Activated T-helper 17 cell treated with anti-CD3 and anti-CD28 coated beads, Interleukin-2, amount 50 U/mL, for 72 hours (primary cell): ENCODE measurements around the gene MCM8. TPM values are rescaled to one million over a fixed set of nuclear protein-coding genes. Genes with fewer than 3 reads are reported as not detected.

Experiments used
- ATAC-seq: fragments of 150-1000 bp; cut with Tn5 transposase; replicated peaks from 2 replicates; pipeline ENCODE4 v1.10.0; 2021; ENCODE audit warnings: mild to moderate bottlenecking, moderate library complexity
- H3K27ac Mint-ChIP-seq: one replicate; pipeline ENCODE4 v1.8.0; 2022; ENCODE audit warnings: mixed read lengths
- H3K27me3 Mint-ChIP-seq: one replicate; pipeline ENCODE4 v1.8.0; 2022; ENCODE audit warnings: mixed read lengths
- H3K36me3 Mint-ChIP-seq: one replicate; pipeline ENCODE4 v1.8.0; 2022; ENCODE audit warnings: low read depth, mild to moderate bottlenecking, mixed read lengths
- H3K4me1 Mint-ChIP-seq: one replicate; pipeline ENCODE4 v1.8.0; 2022; ENCODE audit warnings: mixed read lengths
- H3K4me3 Mint-ChIP-seq: one replicate; pipeline ENCODE4 v1.8.0; 2022; ENCODE audit warnings: mild to moderate bottlenecking, mixed read lengths
- H3K9me3 Mint-ChIP-seq: one replicate; pipeline ENCODE4 v1.8.0; 2022; ENCODE audit warnings: mixed read lengths
- total RNA-seq, 2 donors: library from RNA; stranded (reverse); gene quantifications; one replicate each; pipeline ENCODE4 v1.2.3, GENCODE V29; 2022

The MCM8 gene
- total RNA-seq, 2 donors from 2014 or later = 35.3 to 41.6 TPM

GRCh38 chr20:6034134-6034969, 83.9 kb downstream of the MCM8 start:
- no peaks in the 10 kb centered on the region for H3K9me3 Mint-ChIP-seq
- no peak for ATAC-seq
- H3K36me3 Mint-ChIP-seq = peaks cover 89% of the 10 kb centered on the region
- peaks cover 10% of the 10 kb centered on the region for H3K4me1 Mint-ChIP-seq
- H3K27ac Mint-ChIP-seq = no peak overlapping the region
- H3K4me3 Mint-ChIP-seq = no peak overlapping the region
- no peaks in the 10 kb centered on the region for H3K27me3 Mint-ChIP-seq

- Mint-ChIP-seq H3K4me1 (peaks cover 8% of the 10 kb centered on the region), H3K27me3 (no peaks in the 10 kb centered on the region), H3K4me3 (no peak overlapping the region), H3K27ac (no peak overlapping the region), H3K36me3 (peaks cover 97% of the 10 kb centered on the region), H3K9me3 (no peaks in the 10 kb centered on the region)
- ATAC-seq = no peak
These were observed 85.8 kb downstream of the MCM8 start for GRCh38 chr20:6036213-6036612.

- no peak for ATAC-seq
- no peak overlapping the region for H3K4me3 Mint-ChIP-seq
- H3K27me3 Mint-ChIP-seq = no peaks in the 10 kb centered on the region
- H3K9me3 Mint-ChIP-seq = no peaks in the 10 kb centered on the region
- peaks cover 92% of the 10 kb centered on the region for H3K36me3 Mint-ChIP-seq
- H3K4me1 Mint-ChIP-seq = peaks cover 8% of the 10 kb centered on the region
- no peak overlapping the region for H3K27ac Mint-ChIP-seq
These were observed 86.6 kb downstream of the MCM8 start for GRCh38 chr20:6037082-6037481.

- H3K36me3 Mint-ChIP-seq = peaks cover 85% of the 10 kb centered on the region
- H3K4me3 Mint-ChIP-seq = no peak overlapping the region
- peaks cover 8% of the 10 kb centered on the region for H3K4me1 Mint-ChIP-seq
- no peak for ATAC-seq
- no peak overlapping the region for H3K27ac Mint-ChIP-seq
- no peaks in the 10 kb centered on the region for H3K27me3 Mint-ChIP-seq
- no peaks in the 10 kb centered on the region for H3K9me3 Mint-ChIP-seq
These were observed 87.8 kb downstream of the MCM8 start for GRCh38 chr20:6038256-6038655.

- Mint-ChIP-seq H3K27me3 (no peaks in the 10 kb centered on the region), H3K36me3 (peaks cover 70% of the 10 kb centered on the region), H3K27ac (no peak overlapping the region), H3K4me3 (no peak overlapping the region), H3K9me3 (no peaks in the 10 kb centered on the region), H3K4me1 (peaks cover 4% of the 10 kb centered on the region)
- no peak for ATAC-seq
These were observed 89.3 kb downstream of the MCM8 start for GRCh38 chr20:6039766-6040165.

- Mint-ChIP-seq H3K27me3 (no peaks in the 10 kb centered on the region), H3K27ac (no peak overlapping the region), H3K4me3 (no peak overlapping the region), H3K4me1 (peaks cover 4% of the 10 kb centered on the region), H3K9me3 (no peaks in the 10 kb centered on the region), H3K36me3 (peaks cover 62% of the 10 kb centered on the region)
- ATAC-seq = no peak
These were observed 90.1 kb downstream of the MCM8 start for GRCh38 chr20:6040540-6040939.

GRCh38 chr20:6040958-6041807, 90.7 kb downstream of the MCM8 start:
- H3K4me3 Mint-ChIP-seq = no peak overlapping the region
- H3K9me3 Mint-ChIP-seq = no peaks in the 10 kb centered on the region
- no peak overlapping the region for H3K27ac Mint-ChIP-seq
- H3K4me1 Mint-ChIP-seq = peaks cover 4% of the 10 kb centered on the region
- peaks cover 56% of the 10 kb centered on the region for H3K36me3 Mint-ChIP-seq
- no peaks in the 10 kb centered on the region for H3K27me3 Mint-ChIP-seq
- ATAC-seq = no peak

- no peak for ATAC-seq
- peaks cover 50% of the 10 kb centered on the region for H3K36me3 Mint-ChIP-seq
- H3K9me3 Mint-ChIP-seq = no peaks in the 10 kb centered on the region
- peaks cover 4% of the 10 kb centered on the region for H3K4me1 Mint-ChIP-seq
- no peak overlapping the region for H3K4me3 Mint-ChIP-seq
- no peaks in the 10 kb centered on the region for H3K27me3 Mint-ChIP-seq
- H3K27ac Mint-ChIP-seq = no peak overlapping the region
These were observed 91.4 kb downstream of the MCM8 start for GRCh38 chr20:6041808-6042265.

- ATAC-seq = no peak
- no peaks in the 10 kb centered on the region for H3K27me3 Mint-ChIP-seq
- H3K4me3 Mint-ChIP-seq = no peak overlapping the region
- peaks cover 27% of the 10 kb centered on the region for H3K36me3 Mint-ChIP-seq
- no peak overlapping the region for H3K27ac Mint-ChIP-seq
- H3K9me3 Mint-ChIP-seq = no peaks in the 10 kb centered on the region
- peaks cover 4% of the 10 kb centered on the region for H3K4me1 Mint-ChIP-seq
These were observed 93.7 kb downstream of the MCM8 start for GRCh38 chr20:6044115-6044514.

- H3K4me1 Mint-ChIP-seq = peaks cover 2% of the 10 kb centered on the region
- no peak overlapping the region for H3K27ac Mint-ChIP-seq
- no peak for ATAC-seq
- H3K27me3 Mint-ChIP-seq = peaks cover 4% of the 10 kb centered on the region
- no peak overlapping the region for H3K4me3 Mint-ChIP-seq
- H3K9me3 Mint-ChIP-seq = no peaks in the 10 kb centered on the region
- H3K36me3 Mint-ChIP-seq = peaks cover 13% of the 10 kb centered on the region
These were observed 95.1 kb downstream of the MCM8 start for GRCh38 chr20:6045566-6045965.

- ATAC-seq = no peak
These were observed 96.0 kb downstream of the MCM8 start for GRCh38 chr20:6046432-6046831.

GRCh38 chr20:6048391-6048790, 97.9 kb downstream of the MCM8 start:
- Mint-ChIP-seq H3K36me3 (no peaks in the 10 kb centered on the region), H3K9me3 (no peaks in the 10 kb centered on the region), H3K4me1 (no peaks in the 10 kb centered on the region), H3K4me3 (no peak overlapping the region), H3K27me3 (peaks cover 14% of the 10 kb centered on the region), H3K27ac (no peak overlapping the region)
- no peak for ATAC-seq

More at GRCh38 chr20:6046432-6046831, 96.0 kb downstream of the MCM8 start:
- H3K9me3 Mint-ChIP-seq = no peaks in the 10 kb centered on the region
- no peak overlapping the region for H3K4me3 Mint-ChIP-seq
- no peak overlapping the region for H3K27ac Mint-ChIP-seq
- peaks cover 9% of the 10 kb centered on the region for H3K36me3 Mint-ChIP-seq
- peaks cover 7% of the 10 kb centered on the region for H3K27me3 Mint-ChIP-seq
- H3K4me1 Mint-ChIP-seq = no peaks in the 10 kb centered on the region
